Fibroblast of skin of back (primary cell): ENCODE measurements around the gene NEK6. TPM values are rescaled to one million over a fixed set of nuclear protein-coding genes. Genes with fewer than 3 reads are reported as not detected.
A peak's percentile ranks its signal among the peaks of the same experiment; 100 is the strongest.

Experiments
- DNase-seq: peaks from one replicate; pipeline ENCODE4 v3.0.0-alpha.2; 2013
- polyA plus RNA-seq, 2 experiments: library from polyadenylated mRNA; unstranded; fragments of 120-200 nt; gene quantifications; one replicate each; pipeline ENCODE4 v1.2.1, GENCODE V29; 2013; ENCODE audit not compliant: insufficient read length in 2 of 2

The NEK6 gene
- 43.6 TPM for polyA plus RNA-seq (2013, experiment 1 of 2; ENCODE audit: insufficient read length)
- polyA plus RNA-seq (2013, experiment 2 of 2; ENCODE audit: insufficient read length) = 47.4 TPM

DNA sequence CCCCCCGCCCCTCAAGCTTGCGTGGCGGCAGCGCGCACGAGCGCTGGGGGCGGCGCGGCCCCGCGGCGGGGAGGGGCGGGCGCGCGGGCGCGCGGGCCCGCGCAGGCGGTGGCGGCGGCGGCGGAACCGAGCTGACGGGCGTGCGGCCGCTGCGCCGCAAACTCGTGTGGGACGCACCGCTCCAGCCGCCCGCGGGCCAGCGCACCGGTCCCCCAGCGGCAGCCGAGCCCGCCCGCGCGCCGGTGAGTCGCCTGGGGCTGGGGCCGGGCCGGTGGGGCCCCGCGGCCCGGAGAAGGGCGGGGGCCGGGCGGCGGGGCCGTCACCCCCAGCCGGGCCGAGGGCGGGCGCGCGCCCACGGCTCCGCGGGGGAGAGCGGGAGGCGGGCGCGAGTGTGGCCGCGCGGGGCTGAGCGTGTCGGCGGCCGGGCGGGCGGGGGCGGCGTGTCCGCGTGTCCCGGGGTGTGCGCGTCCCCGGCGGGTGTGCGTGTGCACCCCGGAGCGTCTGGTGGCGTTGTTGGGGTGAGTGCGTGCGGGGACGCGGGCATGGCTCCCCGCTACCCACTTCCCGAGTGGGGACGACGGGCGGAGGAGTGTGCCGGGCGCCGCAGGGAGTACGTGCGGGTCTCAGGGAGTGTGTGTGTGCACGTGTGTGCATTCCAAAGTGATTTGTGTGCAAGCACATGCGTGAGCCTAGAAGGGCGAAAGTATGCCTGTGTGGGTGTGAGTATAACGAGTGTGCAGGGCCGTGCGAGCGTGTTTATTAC lies at the start of gene NEK6:
Gene NEK6 (plus strand): TSS at position 106 of the 763 bp plus-strand sequence. CDS start 44,016 bp downstream, outside the sequence.
- peak; percentile 78 for DNase-seq

DNA sequence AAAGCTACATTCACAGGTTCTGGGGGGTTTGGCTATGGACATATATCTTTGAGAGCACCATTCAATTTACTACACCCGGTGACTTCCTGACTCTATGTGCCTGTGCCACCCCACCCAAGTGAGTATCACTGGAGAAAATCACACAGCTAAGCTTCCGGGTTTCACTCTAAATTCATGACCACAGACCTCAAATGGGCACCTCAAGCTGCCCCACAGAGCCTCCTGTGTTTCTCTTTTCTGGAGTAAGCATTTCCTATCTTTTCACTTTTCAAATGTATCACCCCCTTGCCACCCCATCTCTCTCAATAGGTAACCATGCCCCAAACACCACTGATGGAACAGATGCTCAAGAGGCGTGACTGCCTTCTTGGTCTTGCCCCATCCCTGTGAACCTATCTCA lies 49.2 kb upstream of the NEK6 start:
- DNase-seq = no peak

DNA sequence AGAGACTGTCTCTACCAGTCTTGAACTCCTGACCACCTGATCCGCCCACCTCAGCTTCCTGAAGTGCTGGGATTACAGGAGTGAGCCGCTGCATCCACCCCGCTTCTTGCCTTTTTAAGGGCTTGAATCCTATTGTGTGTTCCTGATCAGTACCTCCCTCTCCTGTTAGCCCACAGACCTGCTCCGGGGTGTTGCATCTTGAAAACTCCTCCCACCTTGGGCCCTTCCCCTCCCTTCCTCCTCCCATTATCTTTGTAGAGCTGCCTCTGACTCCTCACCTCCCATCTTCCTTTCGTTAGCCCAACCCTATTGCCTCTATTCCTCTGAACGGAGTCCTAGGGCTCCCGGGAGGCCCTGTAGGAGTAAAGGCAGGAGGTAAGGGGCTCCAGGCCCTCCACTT lies 48.5 kb upstream of the NEK6 start:
- no peak for DNase-seq

DNA sequence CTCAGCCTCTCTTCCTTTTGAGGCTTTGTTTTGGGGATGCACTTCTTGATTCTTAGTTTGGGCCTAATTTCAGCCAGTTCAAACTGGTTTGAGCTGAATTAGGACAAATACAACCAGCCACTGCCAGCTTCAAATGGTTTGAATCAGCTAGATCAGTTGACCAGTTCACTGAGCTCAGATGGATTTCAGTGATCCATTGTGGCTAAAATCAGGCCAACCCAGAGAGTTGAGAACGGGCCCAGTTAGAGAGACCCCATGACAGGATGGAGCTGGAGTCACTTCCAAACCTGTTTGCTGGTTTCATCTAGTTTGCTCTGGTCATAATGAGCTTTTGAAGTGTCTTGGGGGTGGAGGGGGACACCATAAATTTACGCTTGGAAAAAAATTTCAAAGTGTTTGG lies 48.0 kb upstream of the NEK6 start:
- no peak for DNase-seq

DNA sequence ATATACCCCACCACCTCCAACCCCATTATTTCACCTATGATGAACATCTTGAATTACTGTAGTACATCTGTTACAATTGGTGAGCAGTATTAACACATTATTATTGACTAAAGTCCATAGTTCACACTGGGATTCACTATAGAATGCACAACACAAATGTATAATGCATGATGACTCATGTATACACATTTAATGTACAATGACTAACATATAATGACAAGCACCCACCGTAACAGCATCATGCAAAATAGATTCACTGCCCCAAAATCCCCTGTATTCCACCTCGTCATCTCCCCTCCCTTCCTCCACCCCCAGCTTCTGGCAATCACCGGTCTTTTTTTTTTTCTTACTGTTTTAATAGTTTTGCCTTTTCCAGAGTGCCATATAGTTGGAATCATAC lies 47.1 kb upstream of the NEK6 start:
- peak; percentile 25 for DNase-seq

DNA sequence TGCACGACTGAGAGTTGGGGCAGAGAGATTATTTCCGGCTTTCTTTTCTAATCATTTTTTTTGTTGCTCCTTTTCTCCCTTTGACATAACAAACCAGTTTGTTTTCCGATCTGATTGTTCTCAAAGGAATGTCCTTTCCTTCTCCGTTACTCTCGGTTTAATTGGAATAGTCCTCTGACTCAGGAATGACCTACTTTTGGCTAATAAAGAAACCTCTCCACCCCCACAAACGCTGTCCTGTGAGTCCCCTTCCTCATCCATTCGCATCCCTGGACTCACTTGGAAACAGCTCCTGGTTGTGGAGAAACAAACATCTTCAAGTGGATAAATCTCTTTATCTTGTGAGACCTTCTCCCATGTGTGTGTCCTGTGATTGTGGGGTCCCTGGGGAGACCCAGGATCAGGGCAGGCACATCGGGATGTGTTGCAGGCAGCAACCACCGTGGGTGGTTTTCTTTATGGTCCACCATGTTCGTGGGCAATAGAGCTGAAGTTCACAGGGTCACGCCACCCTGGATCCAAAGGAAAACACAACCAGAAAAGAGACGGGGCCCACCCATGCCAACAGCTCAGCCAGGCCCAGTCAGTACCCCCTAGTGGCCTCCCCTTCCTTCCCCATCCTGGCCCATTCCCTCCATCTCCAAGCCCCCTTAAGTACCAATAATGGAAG lies 45.2 kb upstream of the NEK6 start:
- DNase-seq = peak; percentile 73

DNA sequence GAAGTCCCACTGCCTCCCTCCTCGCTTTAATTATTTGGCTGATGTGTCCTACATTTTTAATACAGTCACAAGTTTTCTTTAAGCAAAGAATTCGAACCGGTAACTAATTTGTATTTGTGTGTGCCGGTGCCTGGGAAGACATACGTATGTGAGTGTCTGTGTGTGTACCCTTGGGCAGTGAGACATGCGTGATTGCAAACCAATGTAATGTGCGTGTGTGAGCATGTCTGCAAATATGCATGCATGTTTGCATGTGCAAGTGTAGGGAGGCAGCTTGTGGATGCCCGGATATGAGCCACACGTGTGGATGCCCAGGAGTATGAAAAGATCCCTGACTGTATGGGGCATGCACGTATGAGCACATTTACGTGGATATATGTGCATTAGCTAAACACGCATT lies 44.4 kb upstream of the NEK6 start:
- no peak for DNase-seq

DNA sequence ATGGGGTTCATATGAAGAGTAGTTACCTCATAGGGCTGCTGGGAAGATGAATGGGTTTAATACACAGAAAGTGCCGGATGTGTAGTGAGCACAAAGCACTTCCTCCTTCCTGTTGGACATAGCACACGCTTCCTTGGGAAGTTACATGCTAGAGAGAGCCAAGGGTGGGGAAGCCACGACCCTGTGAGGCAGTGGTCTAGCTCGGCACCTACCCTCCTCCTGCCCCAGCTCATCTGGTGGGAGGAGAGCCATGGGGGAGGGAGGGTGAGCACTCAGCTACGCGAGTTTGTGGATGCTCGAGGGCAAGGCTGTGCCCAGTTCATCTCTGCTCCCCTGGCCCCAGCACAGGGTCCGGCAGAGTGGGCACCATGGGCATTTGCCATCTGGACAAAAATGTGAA lies 43.6 kb upstream of the NEK6 start:
- no peak for DNase-seq

DNA sequence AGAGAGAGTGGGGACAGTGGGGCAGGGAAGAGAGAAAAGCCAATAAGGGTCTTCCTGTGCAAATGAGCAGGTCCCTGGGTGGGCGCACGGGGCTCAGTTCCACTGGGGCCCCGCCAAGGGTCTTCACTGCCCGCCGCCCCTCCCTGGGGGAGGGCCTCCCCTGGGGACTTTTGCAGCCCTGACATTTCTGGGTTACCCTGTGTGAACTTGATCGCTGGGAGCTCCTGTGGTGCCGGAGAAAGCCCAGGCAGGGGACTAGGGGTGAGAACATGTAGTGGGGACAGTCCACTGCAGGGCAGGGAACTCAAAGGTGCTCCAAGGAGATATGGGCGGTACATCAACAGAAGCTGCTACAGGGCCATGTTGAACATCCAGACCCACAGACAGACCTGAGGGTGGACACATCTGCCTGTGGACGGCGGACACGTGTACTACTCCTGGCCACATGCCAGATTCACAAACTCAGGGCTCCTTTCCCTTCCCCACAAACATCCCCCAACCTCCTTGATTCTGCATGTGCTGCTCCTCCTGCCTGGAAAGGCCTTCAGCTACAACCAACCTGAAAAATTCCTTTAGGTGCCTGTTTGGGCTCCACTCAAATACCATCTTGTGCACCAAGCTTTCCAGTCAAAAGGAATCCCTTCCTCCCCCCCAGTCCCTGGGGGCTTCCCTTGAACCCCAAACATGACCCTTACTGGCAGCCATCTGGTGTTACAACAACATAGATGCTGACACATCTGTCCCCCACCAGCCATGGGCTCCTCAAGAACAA lies 43.0 kb upstream of the NEK6 start:
- DNase-seq = no peak

DNA sequence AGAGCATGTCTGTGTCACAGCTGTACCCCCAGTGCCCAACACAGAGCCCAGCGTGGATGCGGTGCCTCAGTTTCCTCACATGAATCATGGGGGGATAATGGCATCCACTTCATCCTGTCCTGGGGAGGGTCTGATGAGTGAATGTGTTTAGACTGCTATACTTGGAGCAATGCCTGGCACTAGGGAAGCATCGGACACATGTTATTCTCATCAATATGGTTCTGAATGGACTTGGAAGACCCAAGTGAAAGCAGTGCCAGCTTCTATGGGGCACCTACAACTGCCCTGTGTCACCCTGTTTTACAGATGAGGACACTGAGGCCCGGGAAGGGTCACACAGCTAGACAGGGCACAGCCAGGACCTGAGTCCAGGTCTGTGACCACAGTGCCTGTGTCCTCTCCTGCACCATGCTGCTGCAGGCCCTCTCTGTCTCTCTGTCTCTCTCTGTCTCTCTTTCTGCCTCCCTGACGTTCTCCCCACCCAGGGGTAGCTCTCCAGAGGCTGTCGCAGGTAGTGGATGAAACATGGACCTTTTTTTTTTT lies 42.3 kb upstream of the NEK6 start:
- DNase-seq = no peak

DNA sequence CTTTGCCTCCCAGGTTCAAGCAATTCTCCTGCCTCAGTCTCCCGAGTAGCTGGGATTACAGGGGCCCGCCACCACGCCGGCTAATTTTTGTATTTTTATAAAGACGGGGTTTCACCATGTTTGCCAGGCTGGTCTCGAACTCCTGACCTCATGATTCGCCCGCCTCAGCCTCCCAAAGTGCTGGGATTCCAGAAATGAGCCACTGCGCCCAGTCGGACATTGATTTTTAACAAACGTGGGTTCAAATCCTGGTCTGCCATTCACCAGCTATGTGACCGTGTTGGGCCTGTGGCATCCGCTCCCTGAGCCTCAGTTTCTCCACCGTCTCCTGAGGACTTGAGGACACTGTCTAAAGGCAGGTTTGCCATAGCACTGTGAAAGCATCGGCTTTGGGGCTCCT lies 41.8 kb upstream of the NEK6 start:
- no peak for DNase-seq

DNA sequence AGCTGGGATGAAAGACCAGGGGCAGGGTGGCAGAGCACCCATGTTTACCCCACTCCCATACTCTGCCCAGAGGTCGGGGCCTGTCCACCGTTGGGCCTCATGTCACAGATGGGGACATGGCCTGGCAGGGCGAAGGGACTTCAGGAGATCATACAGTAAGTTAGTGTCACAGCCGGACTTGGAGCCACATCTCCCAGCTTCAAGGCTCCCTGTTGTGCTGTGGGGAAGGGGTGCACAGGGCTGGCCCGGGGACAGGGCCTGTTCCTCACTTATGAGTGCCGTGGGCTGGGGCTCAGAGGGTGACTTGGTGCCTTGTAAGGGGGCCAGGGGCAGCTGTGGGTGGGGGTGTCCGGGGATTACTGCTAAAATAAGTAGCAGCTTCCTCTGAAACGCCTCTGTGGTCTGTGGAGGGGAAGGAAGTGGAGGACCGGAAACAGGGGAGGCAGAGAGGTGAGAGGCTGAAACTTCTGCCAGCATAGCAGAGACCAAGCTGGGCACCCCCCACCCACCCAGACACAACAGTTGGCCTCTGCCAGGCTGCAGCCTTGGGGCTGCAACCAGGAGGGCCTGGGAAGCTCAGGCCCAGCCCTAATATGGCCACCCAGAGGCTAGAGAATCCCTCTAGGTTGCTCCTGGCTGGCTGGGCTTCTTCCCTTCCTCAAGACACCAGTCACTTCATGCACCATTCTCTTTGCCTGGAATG lies 41.1 kb upstream of the NEK6 start:
- DNase-seq = no peak

DNA sequence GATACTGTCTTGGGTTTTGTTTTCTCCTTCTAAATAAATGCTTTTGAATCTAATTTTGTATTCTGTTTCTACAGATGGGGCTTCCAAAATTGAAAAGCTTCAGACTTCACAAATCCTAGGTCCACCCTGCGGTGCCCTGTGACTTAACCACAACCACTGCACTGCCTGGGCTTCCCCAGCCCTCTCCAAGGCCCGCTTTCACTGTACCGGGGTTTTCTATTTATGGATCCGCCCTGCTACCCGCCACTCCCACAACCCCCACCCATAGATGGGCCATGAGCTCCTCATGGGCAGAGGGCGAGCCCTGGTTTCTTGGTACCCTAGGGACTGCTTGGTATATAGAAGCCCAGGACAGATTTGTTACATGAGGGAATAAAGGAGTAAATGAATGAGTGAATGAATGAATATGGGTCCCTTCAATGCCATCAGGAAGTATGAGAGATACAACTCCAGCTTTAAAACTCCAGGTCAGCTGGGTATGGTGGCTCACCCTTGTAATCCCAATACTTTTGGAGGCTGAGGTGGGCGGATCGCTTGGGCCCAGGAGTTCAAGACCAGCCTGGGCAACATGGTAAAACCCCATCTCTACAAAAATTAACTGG lies 39.8 kb upstream of the NEK6 start:
- DNase-seq = no peak

DNA sequence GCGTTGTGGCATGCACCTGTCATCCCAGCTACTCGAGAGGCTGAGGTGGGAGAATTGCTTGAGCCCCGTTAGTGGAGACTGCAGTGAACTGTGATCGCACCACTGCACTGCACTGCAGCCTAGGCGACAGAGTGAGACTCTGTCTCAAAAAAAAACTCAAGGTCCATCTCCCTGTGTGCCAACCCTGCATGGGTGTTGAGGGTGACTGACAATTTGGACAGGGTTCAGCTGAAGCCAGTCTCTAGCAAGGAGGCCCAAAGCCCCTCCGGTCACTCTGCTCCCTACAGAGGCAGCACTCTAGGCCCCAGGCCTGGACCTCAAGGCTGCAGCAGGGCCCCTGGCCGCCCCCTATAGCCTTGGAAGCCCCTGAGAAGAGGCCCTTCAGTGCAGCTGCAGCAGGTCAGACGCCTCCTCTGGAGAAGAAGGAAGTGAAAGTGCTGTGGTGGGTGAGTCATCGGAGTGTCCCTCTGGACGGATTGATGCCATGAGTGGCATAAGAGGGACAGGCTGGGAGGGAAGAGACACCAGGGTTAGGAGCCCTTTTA lies 39.2 kb upstream of the NEK6 start:
- peak; percentile 72 for DNase-seq

DNA sequence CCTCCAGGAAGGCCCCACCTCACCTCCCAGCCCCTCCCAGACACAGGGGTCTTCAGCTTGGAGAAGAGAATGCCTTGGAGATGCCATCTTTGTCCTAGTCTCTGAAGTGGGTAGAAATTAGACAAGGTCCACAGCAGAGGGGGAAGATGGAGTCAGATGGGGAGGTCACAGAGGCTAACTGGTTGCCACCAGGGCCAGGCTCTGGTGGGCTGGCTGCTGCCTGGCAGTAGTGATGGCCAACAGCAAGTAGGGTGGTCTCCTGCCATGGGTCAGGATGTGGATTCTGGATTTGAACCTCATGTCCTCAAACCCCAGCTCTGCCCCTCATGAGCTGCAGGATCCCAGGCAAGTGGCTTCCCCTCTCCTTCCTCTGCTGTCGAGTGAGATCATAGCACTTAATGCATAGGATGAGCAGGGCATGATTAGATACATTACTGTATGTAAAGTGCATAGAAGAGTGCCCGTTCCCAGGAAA lies 38.7 kb upstream of the NEK6 start:
- DNase-seq = no peak

DNA sequence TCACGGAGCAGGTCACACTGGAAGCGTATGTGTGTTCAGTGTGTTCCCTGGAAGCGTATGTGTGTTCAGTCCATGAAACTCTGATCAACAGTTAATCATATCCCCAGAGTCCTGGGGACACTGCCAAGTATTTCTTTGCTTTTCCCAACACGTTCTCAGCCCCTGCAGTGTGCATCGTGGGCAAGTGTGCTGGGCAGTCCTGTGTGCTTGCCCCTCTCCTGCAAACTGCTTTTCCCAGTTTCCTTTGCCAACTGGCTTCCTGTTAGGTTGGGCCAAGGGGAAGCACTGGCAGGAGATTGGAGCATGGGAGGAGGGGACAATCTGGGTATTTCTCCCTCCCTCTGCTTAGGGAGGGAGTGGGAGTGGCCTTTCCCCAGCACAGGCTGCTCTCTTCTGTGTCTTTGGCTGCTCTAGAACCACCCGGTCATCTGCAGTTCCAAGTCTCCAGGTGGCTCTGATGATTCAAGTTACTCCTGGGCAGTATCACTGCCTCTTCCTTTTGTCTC lies 36.8 kb upstream of the NEK6 start:
- peak; percentile 46 for DNase-seq

DNA sequence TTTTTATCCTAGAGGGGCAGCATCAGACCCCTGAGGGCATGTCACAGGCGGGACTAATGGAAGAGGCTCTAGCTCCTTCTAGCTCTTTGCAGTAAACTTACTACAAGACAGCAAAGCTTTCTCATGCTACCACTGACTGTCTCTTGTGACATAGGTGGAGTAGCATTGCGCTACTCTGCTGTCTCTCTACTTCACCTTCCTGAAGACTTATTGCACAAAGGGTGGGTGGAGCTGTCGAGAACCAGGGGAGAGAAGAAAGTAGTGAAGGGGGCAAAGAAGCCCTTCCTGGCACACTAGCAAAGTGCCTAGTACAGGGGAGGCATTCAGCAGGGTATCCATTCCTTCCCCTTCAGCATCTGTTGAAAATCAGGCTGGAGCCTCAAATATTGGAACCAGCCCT lies 36.1 kb upstream of the NEK6 start:
- DNase-seq = no peak

DNA sequence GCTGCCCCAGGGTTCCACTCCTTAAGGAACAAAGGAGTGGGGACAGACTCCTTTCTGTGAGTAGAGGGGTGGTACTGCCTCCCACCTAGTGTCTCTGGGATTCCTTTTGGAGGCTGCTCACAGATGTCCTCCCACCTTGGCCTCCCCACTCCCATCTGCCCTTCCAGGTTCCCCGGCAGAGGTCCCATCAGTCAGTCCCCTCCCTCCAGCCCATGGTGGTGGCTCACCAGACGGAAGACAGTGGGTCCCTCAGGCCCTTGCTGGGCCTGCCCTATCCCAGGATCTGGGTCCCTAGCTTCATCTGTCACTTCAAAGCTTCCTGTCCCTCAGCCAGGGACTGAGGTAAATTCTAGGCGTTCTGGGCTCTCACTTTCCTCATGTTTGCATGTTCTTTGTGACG lies 35.6 kb upstream of the NEK6 start:
- DNase-seq = no peak

DNA sequence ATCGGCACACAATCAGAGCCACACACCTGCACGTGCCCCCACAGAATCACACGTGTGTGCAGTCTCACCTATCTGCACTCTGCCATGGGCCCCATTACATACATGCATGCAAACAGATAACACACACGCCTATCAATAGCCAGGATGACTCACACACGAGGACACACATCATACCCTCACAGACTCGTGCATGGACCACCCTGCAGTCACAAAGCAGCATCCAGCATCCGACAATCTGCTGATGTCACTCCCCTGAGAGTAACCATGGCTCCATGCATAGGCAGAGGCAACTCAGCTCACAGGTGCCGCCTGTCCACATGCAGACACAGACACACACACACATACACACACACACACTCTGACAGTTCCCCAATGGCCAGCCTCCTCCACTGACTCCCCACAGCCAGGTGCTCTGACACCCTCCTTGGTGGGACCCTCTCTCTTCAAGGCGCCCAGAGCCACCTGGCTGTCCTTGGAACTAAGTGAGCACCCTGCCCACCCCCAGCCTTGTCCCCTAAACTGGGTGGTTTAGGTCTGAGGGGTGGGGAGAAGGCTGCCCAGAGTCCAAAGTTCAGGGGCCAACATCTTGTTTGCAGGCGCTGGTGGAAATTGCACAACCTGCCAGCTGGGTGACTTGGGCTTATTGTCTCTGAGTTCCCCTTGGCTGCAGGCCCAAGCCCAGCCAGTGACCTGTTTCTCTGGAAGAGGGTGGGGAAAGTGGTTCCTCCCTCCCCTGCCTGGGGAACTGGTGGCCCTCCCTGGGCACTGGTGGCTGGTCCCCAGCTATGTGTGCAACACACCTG lies 34.6 kb upstream of the NEK6 start:
- DNase-seq = no peak

DNA sequence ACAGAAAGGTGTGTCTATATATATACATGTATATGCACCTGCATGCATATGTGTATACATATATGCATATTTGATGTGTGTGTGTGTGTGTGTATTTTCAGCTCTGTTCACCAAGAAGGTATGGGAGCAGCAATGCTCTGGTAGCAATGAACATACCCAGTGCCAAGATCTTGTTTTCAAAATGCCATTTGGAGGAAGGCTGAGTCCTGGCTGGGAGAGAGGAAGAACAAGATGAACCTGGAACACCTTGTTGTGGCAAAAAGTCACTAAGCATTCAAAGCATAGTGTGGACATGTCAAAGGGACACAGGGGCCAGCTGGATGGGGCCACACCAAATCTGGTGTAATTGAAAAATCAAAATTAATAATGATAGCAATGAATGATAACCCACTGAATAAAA lies 31.8 kb upstream of the NEK6 start:
- DNase-seq = no peak

DNA sequence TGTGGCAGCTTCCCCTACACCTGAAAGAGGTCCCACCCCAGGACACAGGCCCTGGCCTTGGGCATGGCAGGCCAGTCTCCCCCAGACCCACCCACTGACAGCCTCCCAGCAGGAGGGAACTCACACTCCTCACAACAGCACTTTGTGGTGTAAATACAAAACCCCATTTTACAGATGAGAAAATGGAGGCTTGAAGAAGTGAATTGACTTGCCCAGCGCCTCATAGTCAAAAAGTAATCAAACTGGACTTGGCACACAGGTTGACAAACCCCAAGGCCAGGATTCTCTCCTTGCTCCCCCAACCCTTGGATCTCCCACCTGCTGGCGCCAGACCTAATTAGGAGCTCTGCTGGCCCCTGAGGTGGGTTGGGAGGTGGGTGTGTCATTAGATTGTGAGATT lies 29.2 kb upstream of the NEK6 start:
- DNase-seq = no peak
